H9 (cell line): ENCODE measurements around the gene TRAF3. TPM values are rescaled to one million over a fixed set of nuclear protein-coding genes. Genes with fewer than 3 reads are reported as not detected.
A peak's percentile ranks its signal among the peaks of the same experiment; 100 is the strongest.

ENCODE experiments used
- DNase-seq: peaks from one replicate; pipeline ENCODE4 v3.0.0-alpha.2; 2017
- H2AFZ ChIP-seq: one replicate; pipeline ENCODE4 v1.6.1; 2013; ENCODE audit warnings: mild to moderate bottlenecking, low read length, control low read depth, moderate library complexity
- H2AK5ac ChIP-seq: 2 replicates; pipeline ENCODE4 v1.6.1; 2013; ENCODE audit warnings: low read length, control low read depth, mixed read lengths; ENCODE audit not compliant: insufficient read length
- H2BK120ac ChIP-seq: one replicate; pipeline ENCODE4 v1.6.1; 2013; ENCODE audit warnings: low read depth, mild to moderate bottlenecking, low read length, control low read depth, inconsistent platforms; ENCODE audit not compliant: poor library complexity, severe bottlenecking
- H2BK12ac ChIP-seq: 2 replicates; pipeline ENCODE4 v1.6.1; 2013; ENCODE audit warnings: low read length, control low read depth, mixed read lengths, low read depth; ENCODE audit not compliant: insufficient read length
- H2BK15ac ChIP-seq: 2 replicates; pipeline ENCODE4 v1.6.1; 2013; ENCODE audit warnings: low read depth, low read length, control low read depth
- H2BK20ac ChIP-seq: one replicate; pipeline ENCODE4 v1.6.1; 2013; ENCODE audit warnings: low read depth, mild to moderate bottlenecking, low read length, control low read depth, inconsistent platforms; ENCODE audit not compliant: poor library complexity, severe bottlenecking
- H2BK5ac ChIP-seq: 2 replicates; pipeline ENCODE4 v1.6.1; 2013; ENCODE audit warnings: low read length, control low read depth, mixed read lengths; ENCODE audit not compliant: insufficient read length
- H3K14ac ChIP-seq: 2 replicates; pipeline ENCODE4 v1.6.1; 2013; ENCODE audit warnings: low read length, control low read depth; ENCODE audit not compliant: insufficient read depth
- H3K18ac ChIP-seq: 2 replicates; pipeline ENCODE4 v1.6.1; 2013; ENCODE audit warnings: low read depth, mild to moderate bottlenecking, mixed read lengths, low read length, control low read depth; ENCODE audit not compliant: insufficient read length
- H3K23ac ChIP-seq: 2 replicates; pipeline ENCODE4 v1.6.1; 2013; ENCODE audit warnings: low read length, control low read depth, mixed read lengths, low read depth; ENCODE audit not compliant: insufficient read length
- H3K23me2 ChIP-seq: 2 replicates; pipeline ENCODE4 v1.6.1; 2013; ENCODE audit warnings: low read depth, mild to moderate bottlenecking, mixed read lengths, low read length, control low read depth; ENCODE audit not compliant: insufficient read length, poor library complexity, severe bottlenecking
- H3K27ac ChIP-seq: 2 replicates; pipeline ENCODE4 v1.5.1; 2013; ENCODE audit warnings: low read length, control low read depth, mixed read lengths, low read depth; ENCODE audit not compliant: insufficient read length
- H3K27me3 ChIP-seq: 2 replicates; pipeline ENCODE4 v1.6.1; 2013; ENCODE audit warnings: low read length, control low read depth, inconsistent platforms; ENCODE audit not compliant: insufficient read depth
- H3K4ac ChIP-seq: 2 replicates; pipeline ENCODE4 v1.6.1; 2013; ENCODE audit warnings: low read depth, mild to moderate bottlenecking, control low read depth, inconsistent platforms, low read length, moderate library complexity
- H3K4me1 ChIP-seq: 2 replicates; pipeline ENCODE4 v1.6.1; 2013; ENCODE audit warnings: low read length, control low read depth, inconsistent platforms; ENCODE audit not compliant: insufficient read depth
- H3K4me2 ChIP-seq: 2 replicates; pipeline ENCODE4 v1.6.1; 2013; ENCODE audit warnings: low read length, control low read depth, mixed read lengths; ENCODE audit not compliant: insufficient read length, insufficient read depth
- H3K56ac ChIP-seq: 2 replicates; pipeline ENCODE4 v1.6.1; 2013; ENCODE audit warnings: low read depth, mild to moderate bottlenecking, mixed read lengths, low read length, control low read depth; ENCODE audit not compliant: insufficient read length
- H3K79me1 ChIP-seq: 2 replicates; pipeline ENCODE4 v1.6.1; 2013; ENCODE audit warnings: low read depth, mild to moderate bottlenecking, moderate library complexity, low read length, control low read depth, inconsistent platforms; ENCODE audit not compliant: insufficient read depth, poor library complexity, severe bottlenecking
- H3K79me2 ChIP-seq: 2 replicates; pipeline ENCODE4 v1.6.1; 2013; ENCODE audit warnings: low read length, control low read depth, inconsistent platforms; ENCODE audit not compliant: insufficient read depth
- H3K9ac ChIP-seq: 2 replicates; pipeline ENCODE4 v1.6.1; 2013; ENCODE audit warnings: low read length, control low read depth, mixed read lengths; ENCODE audit not compliant: insufficient read length; ENCODE audit errors: extremely low read depth
- H3K9me3 ChIP-seq: one replicate; pipeline ENCODE4 v1.6.1; 2013; ENCODE audit warnings: low read depth, low read length, inconsistent platforms; ENCODE audit not compliant: control insufficient read depth
- H3T11ph ChIP-seq: one replicate; pipeline ENCODE4 v1.6.1; 2013; ENCODE audit warnings: mild to moderate bottlenecking, low read length, control low read depth, inconsistent platforms
- H4K20me1 ChIP-seq: one replicate; pipeline ENCODE4 v1.6.1; 2013; ENCODE audit not compliant: control insufficient read depth, insufficient read length, insufficient read depth
- H4K5ac ChIP-seq: 2 replicates; pipeline ENCODE4 v1.6.1; 2013; ENCODE audit warnings: low read depth, mild to moderate bottlenecking, mixed read lengths, low read length, control low read depth; ENCODE audit not compliant: insufficient read length
- H4K8ac ChIP-seq: replicated peaks from 2 replicates; pipeline ENCODE4 v1.6.1; 2013; ENCODE audit warnings: low read length, control low read depth, mixed read lengths, low read depth; ENCODE audit not compliant: insufficient read length
- H4K91ac ChIP-seq: 2 replicates; pipeline ENCODE4 v1.6.1; 2013; ENCODE audit warnings: low read depth, mild to moderate bottlenecking, moderate library complexity, mixed read lengths, low read length, control low read depth; ENCODE audit not compliant: insufficient read length
- H3K27ac Mint-ChIP-seq, 3 experiments: 2 replicates in 2 of 3; 3 replicates in 1 of 3; pipeline ENCODE4 v1.8.0; 2020 to 2021; ENCODE audit warnings: mixed read lengths in 3 of 3, mild to moderate bottlenecking in 1 of 3, moderate library complexity in 1 of 3
- H3K27me3 Mint-ChIP-seq: 2 replicates; pipeline ENCODE4 v1.8.0; 2021; ENCODE audit warnings: low read depth, mild to moderate bottlenecking, moderate library complexity, mixed read lengths
- H3K36me3 Mint-ChIP-seq, 3 experiments: 2 replicates in 2 of 3; 3 replicates in 1 of 3; pipeline ENCODE4 v1.8.0; 2020 to 2021; ENCODE audit warnings: low read depth in 3 of 3, mixed read lengths in 3 of 3; ENCODE audit not compliant: insufficient read depth in 1 of 3
- H3K4me1 Mint-ChIP-seq, 2 experiments: 2 replicates each; pipeline ENCODE4 v1.8.0; 2020; ENCODE audit warnings: mixed read lengths in 2 of 2
- H3K4me3 Mint-ChIP-seq, 2 experiments: 2 replicates in 1 of 2; 3 replicates in 1 of 2; pipeline ENCODE4 v1.8.0; 2020 to 2021; ENCODE audit warnings: mild to moderate bottlenecking in 2 of 2, mixed read lengths in 2 of 2, moderate library complexity in 1 of 2
- H3K9me3 Mint-ChIP-seq, 2 experiments: 2 replicates in 1 of 2; 3 replicates in 1 of 2; pipeline ENCODE4 v1.8.0; 2020; ENCODE audit warnings: mild to moderate bottlenecking in 2 of 2, mixed read lengths in 2 of 2, moderate library complexity in 1 of 2
- CTCF ChIP-seq: fragments of 200-600 bp; sonication (generic); conservative IDR thresholded peaks from 3 replicates; pipeline ENCODE4 v1.8.0; 2021; ENCODE audit warnings: antibody characterized with exemption, mild to moderate bottlenecking
- WGBS: extraction: QIAGEN DNeasy Blood & Tissue Kit; methylation state at CpG from one replicate; pipeline ENCODE4 v1.1.7; 2013; ENCODE audit warnings: missing lambda C conversion rate, low lambda C conversion rate, mixed read lengths; ENCODE audit not compliant: insufficient read length; ENCODE audit errors: extremely low coverage; 5-methylcytosine and 5-hydroxymethylcytosine counted together
- total RNA-seq: library from RNA; stranded (reverse); gene quantifications from 2 replicates; pipeline ENCODE4 v1.2.1, GENCODE V29; 2021

TRAF3 gene
- total RNA-seq, 1 experiment from 2014 or later, result 9.6 TPM

- no peak overlapping the region for H2AFZ ChIP-seq
- Mint-ChIP-seq H3K4me3 (peak overlapping the region; percentile 63 to 78), H3K9me3 (no peaks in the 10 kb centered on the region), H3K27me3 (peaks cover 16% of the 10 kb centered on the region), H3K27ac (no peak overlapping the region), H3K36me3 (no peaks in the 10 kb centered on the region), H3K4me1 (peaks cover 30 to 32% of the 10 kb centered on the region in 2 experiments)
- H2BK120ac ChIP-seq, result no peak overlapping the region
- H3K23me2 ChIP-seq, result peaks cover 11% of the 10 kb centered on the region
- no peak overlapping the region for H3K18ac ChIP-seq
- no peak overlapping the region for H3K27ac ChIP-seq
- H3K4me2 ChIP-seq, result peak overlapping the region; percentile 90
- peaks cover under 1% of the 10 kb centered on the region for H3K79me1 ChIP-seq
- no peak overlapping the region for H2BK12ac ChIP-seq
- H3T11ph ChIP-seq, result no peak overlapping the region
- H3K9ac ChIP-seq, result peak overlapping the region; percentile 32
- H2AK5ac ChIP-seq, result no peak overlapping the region
- no peak overlapping the region for H2BK15ac ChIP-seq
- H3K79me2 ChIP-seq, result no peaks in the 10 kb centered on the region; the same call in 1 of the 2 replicates
- no peak overlapping the region for H4K91ac ChIP-seq
- H3K9me3 ChIP-seq, result no peaks in the 10 kb centered on the region
- H4K8ac ChIP-seq, result no peak overlapping the region
- no peak overlapping the region for H2BK5ac ChIP-seq
- no peak overlapping the region for H3K4ac ChIP-seq
- peaks cover 5% of the 10 kb centered on the region; the same call in 1 of the 2 replicates for H3K4me1 ChIP-seq
- WGBS, result no CpG with 5 or more reads among the region's 29 CpGs
- no peak for DNase-seq
- no peaks in the 10 kb centered on the region for H4K20me1 ChIP-seq
- no peak overlapping the region for H2BK20ac ChIP-seq
- H3K27me3 ChIP-seq, result peaks cover 5% of the 10 kb centered on the region; the same call in 1 of the 2 replicates
- peak overlapping the region; percentile 62 for H3K23ac ChIP-seq
- no peak overlapping the region for H3K14ac ChIP-seq
- H4K5ac ChIP-seq, result no peak overlapping the region
- TF ChIP-seq CTCF, result no peak
- no peak overlapping the region for H3K56ac ChIP-seq
Observed at GRCh38 chr14:102778338-102779083, 1.3 kb downstream of the TRAF3 start.
